ENCODE measurements around the gene RAD9A. TPM values are rescaled to one million over a fixed set of nuclear protein-coding genes. Genes with fewer than 3 reads are reported as not detected.
A peak's percentile ranks its signal among the peaks of the same experiment; 100 is the strongest.

Gene RAD9A
- total RNA-seq, 2 experiments from 2014 or later = 29.7 to 30.6 TPM

GRCh38 chr11:67410984-67411784, 19.4 kb downstream of the RAD9A start:
- no peaks in the 10 kb centered on the region for H3K9me3 Mint-ChIP-seq
- peak overlapping the region; percentile 67 for H3K27ac Mint-ChIP-seq
- peaks cover 38% of the 10 kb centered on the region for H3K36me3 Mint-ChIP-seq (ENCODE audit: low read depth)
- H3K4me3 Mint-ChIP-seq = peak overlapping the region; percentile 87
- ChIA-PET POLR2A (interaction anchor here (0.9 to 3.3 kb wide), 10 partner anchors 7 to 72 kb away, joined by 3 to 18 read pairs (median 6); partner anchors contain the start of genes AIP, PPP1CA, RPS6KB2 and TBC1D10C), CTCF (interaction anchor here (1.4 kb wide), 1 partner anchor 9 kb away, joined by 4 read pairs; no protein-coding TSS in a partner anchor)
- no peak for DNase-seq
- H3K4me1 Mint-ChIP-seq (ENCODE audit: low read depth) = peaks cover 74% of the 10 kb centered on the region
- ATAC-seq = no peak
- intact Hi-C loops (cut with micrococcal nuclease) = no loop called here
- no peak for TF ChIP-seq CTCF (IDR thresholded peaks at IDR 0.05)
- no peaks in the 10 kb centered on the region for H3K27me3 Mint-ChIP-seq

- H3K4me3 Mint-ChIP-seq = no peak overlapping the region
- peak; percentile 18 for ATAC-seq
- ChIA-PET POLR2A (interaction anchor here (0.6 to 3.3 kb wide), 17 partner anchors 8 to 77 kb away, joined by 3 to 18 read pairs (median 5); partner anchors contain the start of genes AIP, PPP1CA, PTPRCAP and TBC1D10C), CTCF (interaction anchor here (0.9 to 1.4 kb wide), 3 partner anchors 9 to 20 kb away, joined by 4 to 6 read pairs (median 4); partner anchors contain the start of genes PPP1CA and RAD9A)
- peaks cover 76% of the 10 kb centered on the region for H3K4me1 Mint-ChIP-seq (ENCODE audit: low read depth)
- peak; percentile 57 for DNase-seq
- peaks cover 32% of the 10 kb centered on the region for H3K36me3 Mint-ChIP-seq (ENCODE audit: low read depth)
- no peaks in the 10 kb centered on the region for H3K9me3 Mint-ChIP-seq
- H3K27ac Mint-ChIP-seq = peak overlapping the region; percentile 59
- no peaks in the 10 kb centered on the region for H3K27me3 Mint-ChIP-seq
- intact Hi-C loops (cut with micrococcal nuclease) = no loop called here
- no peak for TF ChIP-seq CTCF (IDR thresholded peaks at IDR 0.05)
Observed at GRCh38 chr11:67411785-67412152, 20.0 kb downstream of the RAD9A start.

GRCh38 chr11:67412495-67413179, 20.9 kb downstream of the RAD9A start:
- DNase-seq = no peak
- Mint-ChIP-seq H3K27ac (no peak overlapping the region), H3K4me3 (no peak overlapping the region), H3K27me3 (no peaks in the 10 kb centered on the region), H3K4me1 (ENCODE audit: low read depth) (peaks cover 76% of the 10 kb centered on the region), H3K9me3 (no peaks in the 10 kb centered on the region), H3K36me3 (ENCODE audit: low read depth) (peaks cover 23% of the 10 kb centered on the region)
- ATAC-seq = no peak
- ChIA-PET POLR2A (interaction anchor here (0.5 to 3.3 kb wide), 18 partner anchors 8 to 933 kb away, joined by 3 to 18 read pairs (median 5); partner anchors contain the start of genes PPP1CA, PTPRCAP, RPS6KB2 and TBC1D10C), CTCF (interaction anchor here (0.9 to 1.7 kb wide), 5 partner anchors 9 to 61 kb away, joined by 3 to 6 read pairs (median 4); partner anchors contain the start of genes PPP1CA, RAD9A and TBC1D10C)
- TF ChIP-seq CTCF (IDR thresholded peaks at IDR 0.05) = no peak
- intact Hi-C loops (cut with micrococcal nuclease) = no loop called here

- ATAC-seq (no peak), DNase-seq (no peak)
- POLR2A ChIA-PET = interaction anchor here (0.7 to 3.3 kb wide), 14 partner anchors 10 to 126 kb away, joined by 3 to 17 read pairs (median 5); partner anchors contain the start of genes AIP, PPP1CA, PTPRCAP and RPS6KB2
- Mint-ChIP-seq H3K27ac (peak overlapping the region; percentile 6), H3K36me3 (ENCODE audit: low read depth) (peaks cover 16% of the 10 kb centered on the region), H3K4me1 (ENCODE audit: low read depth) (peaks cover 76% of the 10 kb centered on the region), H3K4me3 (no peak overlapping the region), H3K9me3 (no peaks in the 10 kb centered on the region), H3K27me3 (no peaks in the 10 kb centered on the region)
- CTCF ChIA-PET = interaction anchor here (0.9 to 1.7 kb wide), 6 partner anchors 9 to 93 kb away, joined by 3 to 6 read pairs (median 3); partner anchors contain the start of genes PPP1CA and TBC1D10C
- TF ChIP-seq CTCF (IDR thresholded peaks at IDR 0.05) = no peak
- intact Hi-C loops (cut with micrococcal nuclease) = no loop called here
Observed at GRCh38 chr11:67413266-67413849, 21.6 kb downstream of the RAD9A start.
